Measurements from ENCODE around the gene CACNA1A. TPM values are rescaled to one million over a fixed set of nuclear protein-coding genes. Genes with fewer than 3 reads are reported as not detected.

CACNA1A gene
- total RNA-seq, 6 experiments from 2014 or later: 0.11 TPM; not detected in 5

DNA sequence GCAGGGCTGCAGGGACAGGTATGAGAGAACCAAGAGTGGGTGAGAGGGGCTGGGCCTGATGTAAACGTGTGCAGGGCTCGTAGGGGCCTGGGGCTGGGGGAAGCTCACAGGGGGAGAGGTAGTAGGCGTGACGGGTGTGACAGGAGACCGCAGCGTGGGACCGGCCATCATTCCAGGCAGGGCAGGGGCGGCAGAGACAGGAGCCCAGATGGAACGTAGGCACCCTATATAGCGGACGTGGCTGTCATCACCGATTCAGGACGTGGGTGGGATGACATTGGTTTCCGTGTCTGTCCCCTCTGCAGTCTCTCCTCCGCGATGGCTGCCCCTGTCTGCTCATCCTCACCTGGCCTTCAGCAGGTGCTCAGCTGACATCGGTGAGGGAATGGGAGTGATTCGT is 307.6 kb downstream of the CACNA1A start:
- intact Hi-C loops (cut with DNase I): loop anchor here in 1 of 2 donors (10.0 kb wide), 1 partner anchor 66 kb away; no protein-coding TSS in a partner anchor
- DNase-seq: no peak
- peaks cover 0 to 18% (median 7%) of the 10 kb centered on the region in 4 donors for H3K4me1 ChIP-seq

DNA sequence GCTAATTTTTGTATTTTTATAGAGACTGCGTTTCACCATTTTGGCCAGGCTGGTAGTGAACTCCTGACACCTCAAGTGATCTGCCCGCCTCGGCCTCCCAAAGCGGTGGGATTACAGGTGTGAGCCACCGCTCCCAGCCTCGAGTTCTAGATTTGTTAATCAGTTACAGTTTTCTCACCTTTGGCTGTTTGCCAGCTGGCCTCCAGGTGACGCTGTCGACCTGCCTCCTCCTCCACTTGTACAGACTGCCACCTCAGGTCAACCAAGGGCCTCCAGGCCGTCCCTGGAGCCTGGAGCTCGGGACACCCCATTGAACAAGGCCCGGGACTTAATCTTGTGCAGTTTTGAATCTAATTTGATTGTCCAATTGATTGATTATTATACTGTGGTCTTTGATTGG is 310.6 kb downstream of the CACNA1A start:
- TF ChIP-seq, protein P1, sequence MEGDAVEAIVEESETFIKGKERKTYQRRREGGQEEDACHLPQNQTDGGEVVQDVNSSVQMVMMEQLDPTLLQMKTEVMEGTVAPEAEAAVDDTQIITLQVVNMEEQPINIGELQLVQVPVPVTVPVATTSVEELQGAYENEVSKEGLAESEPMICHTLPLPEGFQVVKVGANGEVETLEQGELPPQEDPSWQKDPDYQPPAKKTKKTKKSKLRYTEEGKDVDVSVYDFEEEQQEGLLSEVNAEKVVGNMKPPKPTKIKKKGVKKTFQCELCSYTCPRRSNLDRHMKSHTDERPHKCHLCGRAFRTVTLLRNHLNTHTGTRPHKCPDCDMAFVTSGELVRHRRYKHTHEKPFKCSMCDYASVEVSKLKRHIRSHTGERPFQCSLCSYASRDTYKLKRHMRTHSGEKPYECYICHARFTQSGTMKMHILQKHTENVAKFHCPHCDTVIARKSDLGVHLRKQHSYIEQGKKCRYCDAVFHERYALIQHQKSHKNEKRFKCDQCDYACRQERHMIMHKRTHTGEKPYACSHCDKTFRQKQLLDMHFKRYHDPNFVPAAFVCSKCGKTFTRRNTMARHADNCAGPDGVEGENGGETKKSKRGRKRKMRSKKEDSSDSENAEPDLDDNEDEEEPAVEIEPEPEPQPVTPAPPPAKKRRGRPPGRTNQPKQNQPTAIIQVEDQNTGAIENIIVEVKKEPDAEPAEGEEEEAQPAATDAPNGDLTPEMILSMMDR (IDR thresholded peaks at IDR 0.05): peak in 2 of 4 donors; percentile 27 to 36
- no peak for TF ChIP-seq POLR2A (IDR thresholded peaks at IDR 0.05)
- intact Hi-C loops (cut with DNase I): loop anchor here in 1 of 2 donors (10.0 kb wide), 1 partner anchor 69 kb away; no protein-coding TSS in a partner anchor
- DNase-seq: peak; percentile 75 to 91 (median 82)
- H3K27me3 ChIP-seq: no peaks in the 10 kb centered on the region
- H3K27ac ChIP-seq: peak overlapping the region in 2 of 3 donors; percentile 56 to 79
- WGBS (ENCODE audit: insufficient coverage, low coverage, low lambda C conversion rate, missing lambda C conversion rate): 24% methylated on average over 7 of the region's 11 CpGs
- peaks cover 0 to 30% (median 12%) of the 10 kb centered on the region in 4 donors for H3K4me1 ChIP-seq
- H3K4me3 ChIP-seq: no peak overlapping the region
- no peaks in the 10 kb centered on the region for H3K9me3 ChIP-seq
- H3K36me3 ChIP-seq: no peaks in the 10 kb centered on the region
- ATAC-seq: peak; percentile 68 to 81 (median 74)

More for the DNA sequence above, 307.6 kb downstream of the CACNA1A start:
- Histone ChIP-seq H3K9me3 (no peaks in the 10 kb centered on the region), H3K27me3 (no peaks in the 10 kb centered on the region), H3K27ac (no peak overlapping the region), H3K4me3 (no peak overlapping the region), H3K36me3 (no peaks in the 10 kb centered on the region)
- no peak for ATAC-seq
- WGBS (ENCODE audit: insufficient coverage, low coverage, low lambda C conversion rate, missing lambda C conversion rate): 84% methylated on average over 10 of the region's 18 CpGs
- TF ChIP-seq POLR2A (IDR thresholded peaks at IDR 0.05): no peak
- TF ChIP-seq, protein P1 (IDR thresholded peaks at IDR 0.05): no peak

DNA sequence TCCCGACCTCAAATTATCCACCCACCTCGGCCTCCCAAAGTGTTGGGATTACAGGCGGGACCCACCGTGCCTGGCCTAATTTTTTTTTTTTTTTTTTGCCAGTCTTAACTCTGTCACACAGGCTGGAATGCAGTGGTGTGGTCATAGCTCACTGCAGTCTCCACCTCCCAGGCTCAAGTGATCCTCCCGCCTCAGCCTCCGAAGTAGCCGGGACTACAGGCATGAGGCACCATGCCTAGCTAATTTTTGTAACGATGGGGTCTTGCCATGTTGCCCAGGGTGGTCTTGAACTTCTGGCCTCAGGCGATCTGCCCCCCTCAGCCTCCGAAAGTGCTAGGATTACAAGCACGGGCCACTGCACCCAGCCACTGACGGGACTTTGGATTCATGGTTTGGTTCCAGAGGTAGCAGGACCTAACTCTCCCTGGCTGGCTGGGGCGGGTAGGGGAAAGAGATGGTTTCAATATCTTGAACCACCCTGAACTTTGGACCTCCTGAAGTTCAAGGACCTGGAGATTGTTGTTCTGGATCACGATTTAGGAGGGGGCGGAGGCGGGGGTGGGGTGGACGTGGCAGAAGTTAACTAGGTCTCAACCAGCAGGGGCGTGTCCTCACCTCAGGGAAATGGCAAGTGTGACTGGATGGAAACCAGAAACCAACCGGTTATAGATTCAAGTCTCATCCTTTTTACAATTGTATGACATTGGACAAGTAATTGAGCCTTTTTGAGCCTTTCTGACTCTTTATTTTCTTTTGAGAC is 315.3 kb downstream of the CACNA1A start:
- WGBS (ENCODE audit: insufficient coverage, low coverage, low lambda C conversion rate, missing lambda C conversion rate): 24% methylated on average over 18 of the region's 19 CpGs
- intact Hi-C loops (cut with DNase I): loop anchor here in 1 of 2 donors (10.0 kb wide), 1 partner anchor 74 kb away; no protein-coding TSS in a partner anchor
- H3K9me3 ChIP-seq: no peaks in the 10 kb centered on the region
- no peaks in the 10 kb centered on the region for H3K36me3 ChIP-seq
- TF ChIP-seq, protein P1 (IDR thresholded peaks at IDR 0.05): peak in 1 of 4 donors; percentile 5
- peak; percentile 33 for TF ChIP-seq POLR2A (IDR thresholded peaks at IDR 0.05)
- H3K4me3 ChIP-seq: peak overlapping the region in 1 of 3 donors; percentile 11
- no peaks in the 10 kb centered on the region for H3K27me3 ChIP-seq
- DNase-seq (peak; percentile 82 to 91 (median 88)), ATAC-seq (peak; percentile 84 to 91 (median 86))
- peak overlapping the region; percentile 77 to 88 (median 87) for H3K27ac ChIP-seq
- H3K4me1 ChIP-seq: peaks cover 0 to 33% (median 12%) of the 10 kb centered on the region in 4 donors

DNA sequence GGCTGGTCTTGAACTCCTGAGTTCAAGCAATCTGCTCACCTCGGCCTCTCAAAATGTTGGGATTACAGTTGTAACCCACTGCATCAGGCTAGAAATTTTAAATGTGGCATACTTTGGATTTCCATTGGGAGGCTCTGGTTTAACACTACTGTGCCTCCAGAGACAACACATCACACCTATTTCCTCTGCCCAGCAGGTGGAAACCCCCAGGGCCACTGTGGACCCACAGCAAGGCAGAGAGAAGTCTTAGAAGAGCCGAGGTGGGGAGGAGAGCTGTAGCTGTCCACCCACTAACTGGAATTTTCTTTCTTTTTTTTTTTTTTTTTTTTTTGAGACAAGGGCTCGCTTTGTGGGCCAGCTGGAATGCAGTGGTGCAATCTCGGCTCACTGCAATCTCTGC is 316.7 kb downstream of the CACNA1A start:
- TF ChIP-seq, protein P1 (IDR thresholded peaks at IDR 0.05): no peak
- TF ChIP-seq POLR2A (IDR thresholded peaks at IDR 0.05): no peak
- Histone ChIP-seq H3K27me3 (no peaks in the 10 kb centered on the region), H3K9me3 (no peaks in the 10 kb centered on the region), H3K4me1 (peaks cover 0 to 19% (median 7%) of the 10 kb centered on the region in 4 donors), H3K27ac (no peak overlapping the region), H3K36me3 (no peaks in the 10 kb centered on the region), H3K4me3 (no peak overlapping the region)
- DNase-seq (no peak), ATAC-seq (no peak)
- 33% methylated on average over 1 of the region's 4 CpGs for WGBS (ENCODE audit: insufficient coverage, low coverage, low lambda C conversion rate, missing lambda C conversion rate)
- intact Hi-C loops (cut with DNase I): no loop called here
